GM21528 (cell line): ENCODE data around the gene MAN1C1.
"Not testable (repeated sequence)": the region's sequence is repeated elsewhere in the genome, so short reads cannot be mapped to it uniquely, and the experiment has no call there.

Experiments used
- ATAC-seq: cut with Tn5 transposase; IDR thresholded peaks from one replicate; pipeline ENCODE4 v1.9.1; 2021; ENCODE audit warnings: mild to moderate bottlenecking, moderate library complexity; ENCODE audit not compliant: unreplicated experiment, low FRiP score

The MAN1C1 gene

DNA sequence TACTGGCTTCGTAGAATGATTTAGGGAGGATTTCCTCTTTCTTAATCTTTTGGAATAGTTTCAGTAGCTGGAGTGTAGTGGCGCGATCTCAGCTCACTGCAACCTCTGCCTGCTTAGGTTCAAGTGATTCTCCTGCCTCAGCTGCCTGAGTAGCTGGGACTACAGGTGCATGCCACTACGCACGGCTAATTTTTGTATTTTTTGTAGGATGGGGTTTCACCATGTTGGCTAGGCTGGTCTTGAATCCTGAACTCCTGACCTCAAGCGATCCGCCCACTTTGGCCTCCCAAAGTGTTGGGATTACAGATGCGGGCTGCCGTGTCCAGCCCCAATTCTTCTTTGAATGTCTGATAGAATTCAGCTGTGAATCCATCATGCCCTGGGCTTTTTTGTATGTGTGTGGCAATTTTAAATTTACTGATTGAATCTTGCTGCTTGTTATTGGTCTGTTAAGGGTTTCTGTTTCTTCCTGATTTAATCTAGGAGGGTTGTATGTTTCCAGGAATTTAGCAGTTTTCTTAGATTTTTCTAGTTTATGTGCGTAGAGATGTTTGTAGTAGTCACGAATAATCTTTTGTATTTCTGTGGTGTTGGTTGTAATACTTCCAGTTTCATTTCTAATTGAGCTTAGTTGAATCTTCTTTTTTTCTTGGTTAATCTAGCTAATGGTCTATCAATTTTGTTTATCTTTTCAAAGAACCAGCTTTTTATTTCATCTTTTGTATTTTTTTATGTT is 15.3 kb downstream of the MAN1C1 start:
- no peak for ATAC-seq

GRCh38 chr1:25634066-25634465 is 17.5 kb downstream of the MAN1C1 start:
- no peak for ATAC-seq

GRCh38 chr1:25634896-25635295 is 18.3 kb downstream of the MAN1C1 start:
- ATAC-seq = no peak

DNA sequence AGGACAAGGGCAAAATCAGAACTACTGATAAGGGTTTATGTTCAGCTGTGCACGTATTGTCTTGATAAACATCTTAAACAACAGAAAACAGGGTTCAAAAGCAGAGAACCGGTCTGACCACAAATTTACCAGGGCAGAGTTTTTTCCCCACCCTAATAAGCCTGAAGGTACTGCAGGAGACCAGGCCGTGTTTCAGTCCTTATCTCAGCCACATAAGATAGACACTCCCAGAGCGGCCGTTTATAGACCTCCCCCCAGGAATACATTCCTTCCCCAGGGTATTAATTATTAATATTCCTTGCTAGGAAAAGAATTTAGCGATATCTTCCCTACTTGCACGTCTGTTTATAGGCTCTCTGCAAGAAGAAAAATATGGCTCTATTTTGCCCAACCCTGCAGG is 19.6 kb downstream of the MAN1C1 start:
- not testable (repeated sequence) for ATAC-seq

GRCh38 chr1:25640646-25641328 is 24.2 kb downstream of the MAN1C1 start:
- ATAC-seq = no peak

- ATAC-seq = no peak
Measured at GRCh38 chr1:25641329-25641725, 24.7 kb downstream of the MAN1C1 start.

- ATAC-seq = no peak
Measured at GRCh38 chr1:25641931-25642573, 25.5 kb downstream of the MAN1C1 start.

DNA sequence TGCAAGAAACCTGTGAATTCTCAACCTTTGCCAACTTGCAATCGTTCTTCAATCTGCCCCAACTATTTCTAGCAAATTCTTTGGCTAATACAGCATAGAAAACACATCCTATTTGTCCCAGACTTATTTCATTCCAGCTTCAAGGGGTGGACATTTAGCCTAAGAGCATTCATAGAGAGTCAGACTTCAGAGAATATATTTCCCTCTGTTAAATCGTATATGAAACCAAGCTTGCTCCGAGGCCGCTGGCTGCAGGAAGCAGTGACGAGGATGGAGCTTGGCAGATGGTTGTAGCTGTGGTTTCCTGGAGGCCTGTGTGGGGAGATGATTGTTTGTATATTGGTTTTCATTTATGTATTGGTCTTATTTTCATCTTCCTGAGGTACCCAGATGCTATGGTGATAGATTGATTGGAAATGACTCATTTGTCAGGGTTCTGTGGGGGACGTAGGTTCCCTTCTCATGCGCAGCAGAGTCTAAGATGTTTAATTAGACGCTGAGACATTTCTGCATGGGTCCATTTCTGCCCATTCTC is 26.1 kb downstream of the MAN1C1 start:
- ATAC-seq = no peak

- no peak for ATAC-seq
Measured at GRCh38 chr1:25643929-25644328, 27.3 kb downstream of the MAN1C1 start.

DNA sequence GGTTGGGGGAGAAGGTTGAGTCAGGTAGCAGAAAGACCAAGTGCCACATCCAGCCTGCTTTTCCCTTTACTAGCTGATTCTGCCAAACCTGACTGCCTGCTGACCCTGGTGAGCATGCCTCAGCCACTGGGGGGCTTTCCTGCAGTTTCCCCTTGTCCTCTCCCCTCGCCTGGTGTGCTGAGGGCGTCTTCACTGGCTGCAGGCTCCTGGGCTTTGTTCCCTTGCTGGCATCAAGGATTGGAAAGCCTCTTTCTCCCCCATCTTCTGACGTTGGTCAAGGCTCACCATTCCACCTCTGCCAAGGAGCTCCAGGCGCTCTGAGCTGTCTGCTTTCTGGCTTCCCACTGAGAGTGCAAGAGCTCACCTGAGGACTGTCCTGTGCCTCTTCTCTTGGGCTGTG is 28.4 kb downstream of the MAN1C1 start:
- no peak for ATAC-seq

DNA sequence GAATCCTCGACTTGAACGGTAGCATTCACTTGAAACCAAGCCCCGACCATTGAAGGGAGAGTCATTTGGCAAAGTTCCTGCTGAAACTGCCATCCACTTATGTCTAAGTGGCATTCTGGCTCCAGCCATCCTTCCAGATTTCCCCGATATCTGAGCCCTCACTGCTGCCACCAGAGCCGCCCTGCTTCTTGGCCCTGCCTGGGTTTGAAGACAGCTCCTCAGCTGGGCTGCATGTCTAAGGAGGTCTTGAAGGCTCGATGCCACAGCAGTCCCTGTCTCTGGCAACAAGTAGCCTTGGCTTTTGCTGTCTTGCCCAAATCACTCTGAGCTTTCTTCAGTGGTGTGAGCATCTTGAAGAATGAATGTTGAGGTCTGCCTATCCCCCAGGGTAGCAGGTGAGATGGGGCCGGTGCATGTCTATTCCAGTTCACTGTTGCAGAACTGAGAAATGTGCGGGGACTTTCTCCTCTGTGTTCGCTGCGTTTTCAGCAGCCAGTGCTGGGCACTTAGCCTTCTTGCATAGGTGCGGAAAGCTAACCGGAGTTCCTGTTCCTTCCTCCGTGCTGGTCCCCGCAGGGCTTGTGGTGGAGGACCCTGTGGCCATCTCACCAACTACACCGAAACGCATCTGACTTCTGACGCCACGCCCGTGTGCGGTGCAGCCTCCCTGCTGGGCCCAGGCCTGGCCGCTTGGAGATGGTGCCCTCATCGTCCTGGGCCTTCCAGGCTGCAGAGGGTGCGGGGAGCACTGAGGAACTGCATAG is 29.2 kb downstream of the MAN1C1 start:
- no peak for ATAC-seq

DNA sequence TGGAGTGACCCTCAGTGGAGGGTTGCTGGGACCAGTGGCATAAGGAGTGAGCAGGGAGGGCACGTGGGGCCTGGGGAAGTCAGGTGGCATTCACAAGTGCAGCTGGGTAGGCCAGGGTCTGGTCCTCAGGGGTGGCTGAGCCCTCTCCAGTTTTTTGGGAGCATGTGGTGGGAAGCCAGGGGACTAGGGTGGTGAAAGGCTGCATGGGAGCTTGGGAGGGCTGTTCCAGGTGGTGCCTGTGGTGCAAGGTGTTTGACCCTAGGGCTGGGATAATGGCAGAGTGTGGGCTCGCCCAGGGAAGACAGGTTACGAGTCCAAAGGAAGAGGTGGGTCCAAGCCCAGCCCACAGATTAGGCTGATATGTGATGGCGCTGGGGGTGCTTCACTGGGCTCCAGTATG is 30.5 kb downstream of the MAN1C1 start:
- ATAC-seq = no peak

DNA sequence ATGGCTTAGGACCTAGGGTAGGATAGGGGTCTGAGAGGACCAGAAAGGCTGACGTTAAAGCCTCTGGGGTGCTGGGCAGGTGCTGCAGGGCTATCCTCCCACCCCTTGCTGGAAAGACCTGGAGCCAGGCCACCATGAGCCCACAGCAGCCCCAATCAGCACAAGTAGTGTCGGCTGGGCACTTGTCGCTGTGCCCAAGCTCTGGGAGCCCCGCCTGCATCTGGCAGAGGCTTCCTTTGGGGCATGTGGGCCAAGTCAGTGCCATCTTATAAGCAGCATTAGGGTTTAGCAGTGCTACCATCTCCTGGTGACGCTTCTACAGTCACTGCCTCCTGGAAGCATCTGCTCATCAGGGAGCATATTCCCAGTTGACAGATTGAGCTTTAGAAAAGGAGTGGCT is 31.3 kb downstream of the MAN1C1 start:
- ATAC-seq = no peak

GRCh38 chr1:25648681-25649440 is 32.3 kb downstream of the MAN1C1 start:
- ATAC-seq = no peak

DNA sequence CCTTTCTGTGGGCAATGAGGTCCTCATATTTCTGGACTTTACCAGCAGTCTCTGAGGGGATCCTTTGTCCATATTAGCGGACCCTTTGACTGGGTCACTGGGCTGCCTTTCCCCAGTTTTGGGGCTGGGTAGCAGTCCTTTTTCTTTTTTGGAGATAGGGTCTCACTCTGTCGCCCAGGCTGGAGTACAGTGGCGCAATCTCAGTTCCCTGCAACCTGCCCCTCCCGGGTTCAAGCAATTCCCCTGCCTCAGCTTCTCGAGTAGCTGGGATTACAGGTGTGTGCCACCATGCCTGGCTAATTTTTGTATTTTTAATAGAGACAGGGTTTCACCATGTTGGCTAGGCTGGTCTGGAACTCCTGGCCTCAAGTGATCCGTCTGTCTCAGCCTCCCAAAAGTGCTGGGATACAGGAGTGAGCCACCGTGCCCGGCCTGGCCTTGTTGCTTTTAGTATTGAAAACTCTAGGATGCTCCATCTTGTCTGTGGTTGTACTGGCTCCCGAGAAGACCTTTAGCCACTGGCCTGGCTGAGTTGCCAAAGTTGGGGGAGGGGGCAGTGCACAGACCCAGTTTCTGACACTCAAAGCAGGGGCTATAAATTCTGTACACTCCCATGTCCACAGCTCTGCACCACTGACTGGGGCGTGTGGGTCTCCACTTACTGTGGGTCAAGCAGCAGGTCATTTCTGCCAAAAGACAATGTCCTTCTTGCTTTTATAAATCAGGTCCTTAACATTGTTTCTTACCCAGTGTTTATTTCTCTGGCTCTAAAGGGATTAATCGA is 33.1 kb downstream of the MAN1C1 start:
- no peak for ATAC-seq

DNA sequence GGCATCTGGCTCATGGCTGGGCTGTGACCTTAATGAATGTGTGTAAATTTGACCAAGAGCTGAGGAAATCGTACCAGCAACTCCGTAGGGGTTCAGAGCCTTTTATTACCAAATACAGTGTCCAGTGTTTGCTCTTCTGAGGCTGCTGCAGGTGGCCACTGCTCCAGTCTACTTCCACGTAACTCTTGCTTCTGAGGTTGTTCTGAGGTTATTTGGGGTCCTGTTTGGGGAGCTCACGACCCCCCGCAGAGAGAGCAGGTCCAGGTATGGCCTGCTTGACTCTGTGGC is 33.6 kb downstream of the MAN1C1 start:
- ATAC-seq = no peak

GRCh38 chr1:25651036-25651640 is 34.5 kb downstream of the MAN1C1 start:
- ATAC-seq = no peak

- no peak for ATAC-seq
Measured at GRCh38 chr1:25651824-25652741, 35.5 kb downstream of the MAN1C1 start.
